ENCODE data around the gene UBE2L5. TPM values are rescaled to one million over a fixed set of nuclear protein-coding genes. Genes with fewer than 3 reads are reported as not detected.

The UBE2L5 gene
- total and polyA plus RNA-seq, 2 of the 4 experiments (the other 2 are of a cell fraction) = 0.18 TPM; not detected in 1

- Histone ChIP-seq H2AFZ (replicated peaks; ENCODE audit: low read length, poor library complexity) (no peak overlapping the region), H3K4me1 (ENCODE audit: control insufficient read depth, insufficient read depth, low read length) (peaks cover 4% of the 10 kb centered on the region; the same call in 1 of the 2 replicates), H2BK5ac (ENCODE audit: low read depth, low read length, poor library complexity, severe bottlenecking) (no peak overlapping the region), H3K4me3 (ENCODE audit: insufficient read depth, low read depth, low read length) (no peak overlapping the region), H3K18ac (ENCODE audit: low read depth, low read length) (no peak overlapping the region), H3K27ac (ENCODE audit: insufficient read depth, low read length) (no peak overlapping the region), H3K9ac (ENCODE audit: low read depth, low read length) (no peak overlapping the region), H2BK120ac (ENCODE audit: low read depth, low read length) (no peak overlapping the region), H2AK5ac (ENCODE audit: low read depth, low read length) (no peak overlapping the region), H3K56ac (ENCODE audit: extremely low read depth, insufficient read depth, low read length) (no peak overlapping the region), H3K27me3 (ENCODE audit: control insufficient read depth, insufficient read depth, low read length) (no peaks in the 10 kb centered on the region), H2AK9ac (replicated peaks; ENCODE audit: low read depth, low read length, poor library complexity) (no peak overlapping the region), H2BK15ac (ENCODE audit: low read depth, low read length) (no peak overlapping the region), H3K23ac (ENCODE audit: low read depth, low read length) (no peak overlapping the region), H3K9me3 (ENCODE audit: control insufficient read depth, insufficient read depth, low read length) (no peaks in the 10 kb centered on the region), H3K4ac (ENCODE audit: low read depth, low read length) (no peak overlapping the region), H3K4me2 (ENCODE audit: low read depth, low read length) (no peak overlapping the region), H3K79me1 (ENCODE audit: low read depth in 1 of 2, low read length in 2 of 2) (peaks cover 0 to 7% of the 10 kb centered on the region in 2 experiments; a peak in 1 of 4 replicates), H3K36me3 (ENCODE audit: control insufficient read depth, insufficient read depth, low read length) (no peaks in the 10 kb centered on the region), H2BK20ac (ENCODE audit: low read depth, low read length) (no peak overlapping the region), H3K9me1 (ENCODE audit: insufficient read depth, low read length) (peaks cover 6% of the 10 kb centered on the region), H4K20me1 (ENCODE audit: insufficient read depth, low read length) (no peaks in the 10 kb centered on the region), H4K8ac (ENCODE audit: low read depth in 2 of 2, low read length in 2 of 2) (no peak overlapping the region), H4K91ac (ENCODE audit: insufficient read depth, low read depth, low read length) (no peak overlapping the region), H3K14ac (replicated peaks; ENCODE audit: low read depth, low read length) (no peak overlapping the region), H4K5ac (ENCODE audit: low read depth, low read length) (no peak overlapping the region)
- POLR2A ChIA-PET (ENCODE audit: unreplicated experiment) = no interaction called here
- ATAC-seq (ENCODE audit: low read depth) (no peak), DNase-seq (no peak)
- TF ChIP-seq USF2 (IDR thresholded peaks at IDR 0.05; ENCODE audit: low read depth, low read length) = no peak
- TF ChIP-seq RCOR1 (IDR thresholded peaks at IDR 0.05; ENCODE audit: insufficient replicate concordance, low read length) = no peak
- TF ChIP-seq CTCF (conservative IDR thresholded peaks at IDR 0.05; ENCODE audit: low read depth, low read length) = no peak
- no peak for TF ChIP-seq RFX5 (IDR thresholded peaks at IDR 0.05; ENCODE audit: low read depth, low read length)
- no peak for TF ChIP-seq MXI1 (IDR thresholded peaks at IDR 0.05; ENCODE audit: borderline replicate concordance, low read depth, low read length)
- no peak for TF ChIP-seq FOS (IDR thresholded peaks at IDR 0.05; ENCODE audit: low read depth, low read length)
- TF ChIP-seq BHLHE40 (IDR thresholded peaks at IDR 0.05; ENCODE audit: low read depth, low read length) = no peak
- TF ChIP-seq CHD1 (IDR thresholded peaks at IDR 0.05; ENCODE audit: low read depth, low read length) = no peak
- TF ChIP-seq NFE2L2 (IDR thresholded peaks at IDR 0.05; ENCODE audit: low read depth, low read length) = no peak
- TF ChIP-seq MAZ (IDR thresholded peaks at IDR 0.05; ENCODE audit: borderline replicate concordance, low read depth, low read length) = no peak
- TF ChIP-seq ELK1 (IDR thresholded peaks at IDR 0.05; ENCODE audit: borderline replicate concordance, low read depth, low read length) = no peak
- TF ChIP-seq POLR2A (IDR thresholded peaks at IDR 0.05; ENCODE audit: low read depth, low read length) = no peak
- CTCF ChIA-PET = no interaction called here
- in situ Hi-C loops (cut with MboI; ENCODE audit: low sequenced_read_pairs) (no loop called here), intact Hi-C loops (cut with micrococcal nuclease) (no loop called here), dilution Hi-C loops (cut with HindIII; ENCODE audit: low sequenced_read_pairs, unreplicated experiment) (no loop called here)
- BruUV-seq (replicated peaks) = no TSS peak
- WGBS, 2 experiments (ENCODE audit: extremely low coverage in 2 of 2, insufficient read length in 1 of 2) = no CpG with 5 or more reads among the region's 9 CpGs
Observed at GRCh38 chr13:30418717-30419459, 3.4 kb upstream of the UBE2L5 start.
